ENCODE results near the gene YJEFN3. TPM values are rescaled to one million over a fixed set of nuclear protein-coding genes. Genes with fewer than 3 reads are reported as not detected.
A peak's percentile ranks its signal among the peaks of the same experiment; 100 is the strongest.

YJEFN3 gene
- total RNA-seq, 2 experiments from 2014 or later: 7.4 to 9.9 TPM

DNA sequence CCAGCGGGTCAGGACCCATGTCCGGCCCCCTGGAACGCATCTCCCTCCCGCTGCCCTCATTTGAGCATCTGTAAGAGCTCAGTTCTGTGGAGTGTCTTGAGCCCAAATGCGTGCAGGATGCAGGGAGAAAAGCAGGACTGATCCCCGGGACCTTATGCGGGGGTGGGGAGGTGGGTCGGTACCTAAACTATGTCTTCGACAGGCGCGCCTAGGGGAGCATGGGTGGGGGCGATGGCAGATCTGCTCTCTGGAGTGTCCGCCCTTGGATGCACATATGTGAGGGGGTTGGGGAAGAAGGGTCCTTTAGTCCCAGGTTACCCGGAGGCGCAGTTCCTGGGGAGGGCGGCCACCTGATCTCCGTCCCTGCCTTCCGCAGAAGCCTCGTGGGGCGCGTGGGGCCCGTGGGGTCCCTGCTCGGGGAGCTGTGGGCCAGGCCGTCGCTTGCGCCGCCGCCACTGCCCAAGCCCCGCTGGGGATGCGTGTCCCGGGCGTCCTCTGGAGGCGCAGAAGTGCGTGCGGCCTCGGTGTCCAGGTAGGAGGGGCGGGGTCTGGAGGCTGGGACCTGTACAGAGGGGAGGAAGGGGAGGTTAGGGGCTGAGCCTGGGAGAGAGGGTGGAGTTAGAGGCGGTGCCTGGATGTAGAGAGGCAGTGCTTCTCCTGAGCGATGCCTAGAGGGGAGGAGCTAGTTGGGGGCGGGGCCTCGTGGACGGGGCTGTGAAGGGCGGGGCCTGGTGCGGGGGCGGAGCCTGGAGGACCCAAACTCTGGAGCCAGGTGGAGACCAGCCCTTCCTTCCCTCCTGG lies 12.2 kb downstream of the YJEFN3 start:
- H3K36me3 Mint-ChIP-seq: peaks cover 1% of the 10 kb centered on the region
- no peaks in the 10 kb centered on the region for H3K9me3 Mint-ChIP-seq (ENCODE audit: low read depth)
- peak overlapping the region; percentile 65 for H3K27ac Mint-ChIP-seq
- ATAC-seq (peak; percentile 88), DNase-seq (peak; percentile 86)
- H3K27me3 Mint-ChIP-seq: peaks cover 19% of the 10 kb centered on the region
- CTCF ChIA-PET: interaction anchor here (0.5 to 2.7 kb wide), 6 partner anchors 8 to 121 kb away, joined by 3 to 11 read pairs (median 4); no protein-coding TSS in a partner anchor
- H3K4me1 Mint-ChIP-seq: peaks cover 25% of the 10 kb centered on the region
- peak overlapping the region; percentile 59 for H3K4me3 Mint-ChIP-seq

DNA sequence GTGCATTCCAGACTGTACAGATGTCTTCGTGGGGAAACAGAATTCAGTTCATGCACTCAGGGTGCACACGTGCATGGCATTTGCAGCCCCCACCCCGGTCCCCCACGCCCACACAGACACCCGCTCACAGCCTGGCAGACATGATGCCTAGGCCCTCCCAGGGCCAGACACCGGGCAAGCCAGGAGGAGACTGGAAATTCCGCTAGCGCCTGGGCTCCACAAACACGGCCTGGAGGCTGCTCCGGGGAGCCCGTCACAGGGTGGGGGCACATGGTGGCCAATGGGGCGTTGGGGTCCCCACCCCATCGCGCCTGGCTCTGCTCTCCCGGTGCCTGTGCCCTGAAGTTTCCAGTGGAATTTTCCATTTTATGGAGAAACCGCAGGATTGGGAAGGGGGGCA lies 12.9 kb downstream of the YJEFN3 start:
- H3K27ac Mint-ChIP-seq: no peak overlapping the region
- DNase-seq (no peak), ATAC-seq (no peak)
- no peak overlapping the region for H3K4me3 Mint-ChIP-seq
- peaks cover 1% of the 10 kb centered on the region for H3K36me3 Mint-ChIP-seq
- peaks cover 25% of the 10 kb centered on the region for H3K4me1 Mint-ChIP-seq
- no peaks in the 10 kb centered on the region for H3K9me3 Mint-ChIP-seq (ENCODE audit: low read depth)
- H3K27me3 Mint-ChIP-seq: peaks cover 19% of the 10 kb centered on the region
- CTCF ChIA-PET: interaction anchor here (0.5 to 1.0 kb wide), 4 partner anchors 9 to 120 kb away, joined by 3 to 9 read pairs (median 3); no protein-coding TSS in a partner anchor

DNA sequence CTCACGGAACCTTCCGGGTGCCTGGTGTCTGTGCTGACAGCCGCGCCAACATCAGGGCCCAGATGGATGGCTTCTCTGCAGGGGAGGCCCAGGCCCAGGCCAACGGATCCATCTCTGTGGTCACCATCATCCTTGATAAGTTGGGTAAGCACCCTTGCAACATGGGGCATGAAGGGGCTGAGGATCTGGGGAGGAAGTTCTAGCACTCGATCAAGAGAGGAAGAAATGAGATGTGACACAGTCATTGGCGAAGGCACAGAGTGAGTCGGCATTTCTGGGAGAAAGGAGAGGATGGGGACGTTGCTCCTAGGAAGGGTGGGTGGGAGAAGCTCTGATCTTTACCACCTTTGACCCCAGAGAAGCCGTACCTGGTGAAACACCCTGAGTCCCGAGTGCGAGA lies 13.8 kb downstream of the YJEFN3 start:
- peaks cover 15% of the 10 kb centered on the region for H3K27me3 Mint-ChIP-seq
- ATAC-seq (no peak), DNase-seq (no peak)
- peaks cover 23% of the 10 kb centered on the region for H3K4me1 Mint-ChIP-seq
- no peaks in the 10 kb centered on the region for H3K9me3 Mint-ChIP-seq (ENCODE audit: low read depth)
- no peaks in the 10 kb centered on the region for H3K36me3 Mint-ChIP-seq
- CTCF ChIA-PET: interaction anchor here (1.0 to 2.1 kb wide), 2 partner anchors 10 to 12 kb away, joined by 5 to 7 read pairs; no protein-coding TSS in a partner anchor
- H3K4me3 Mint-ChIP-seq: no peak overlapping the region
- H3K27ac Mint-ChIP-seq: no peak overlapping the region

DNA sequence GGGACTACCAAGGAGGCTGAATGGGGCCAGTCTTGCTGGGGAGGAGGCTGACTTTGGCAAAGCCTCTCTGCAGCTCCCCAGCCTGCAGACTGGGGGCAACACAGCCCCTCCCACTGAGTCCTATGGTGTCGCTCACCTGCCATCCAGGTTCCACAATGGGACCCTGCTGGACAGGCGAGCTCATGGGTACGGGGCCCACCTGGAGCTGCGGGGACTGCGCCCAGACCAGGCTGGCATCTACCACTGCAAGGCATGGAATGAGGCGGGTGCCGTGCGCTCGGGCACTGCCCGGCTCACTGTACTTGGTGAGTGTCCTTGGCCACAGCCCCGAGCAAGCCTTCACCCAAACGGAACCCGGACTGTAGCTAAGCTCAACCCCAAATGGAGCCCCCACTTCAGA lies 14.4 kb downstream of the YJEFN3 start:
- ATAC-seq: no peak
- Mint-ChIP-seq H3K4me1 (peaks cover 19% of the 10 kb centered on the region), H3K27me3 (peaks cover 11% of the 10 kb centered on the region), H3K9me3 (ENCODE audit: low read depth) (no peaks in the 10 kb centered on the region), H3K27ac (no peak overlapping the region), H3K36me3 (no peaks in the 10 kb centered on the region), H3K4me3 (no peak overlapping the region)
- no peak for DNase-seq
- CTCF ChIA-PET: interaction anchor here (1.0 to 2.1 kb wide), 3 partner anchors 10 to 11 kb away, joined by 5 to 7 read pairs (median 7); no protein-coding TSS in a partner anchor

DNA sequence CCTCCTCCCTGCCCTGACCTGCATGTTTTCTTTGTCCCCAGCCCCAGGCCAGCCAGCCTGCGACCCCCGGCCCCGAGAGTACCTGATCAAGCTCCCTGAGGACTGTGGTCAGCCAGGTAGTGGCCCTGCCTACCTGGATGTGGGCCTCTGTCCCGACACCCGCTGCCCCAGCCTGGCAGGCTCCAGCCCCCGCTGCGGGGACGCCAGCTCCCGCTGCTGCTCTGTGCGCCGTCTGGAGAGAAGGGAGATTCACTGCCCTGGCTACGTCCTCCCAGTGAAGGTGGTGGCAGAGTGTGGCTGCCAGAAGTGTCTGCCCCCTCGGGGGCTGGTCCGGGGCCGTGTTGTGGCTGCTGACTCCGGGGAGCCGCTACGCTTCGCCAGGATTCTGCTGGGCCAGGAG lies 14.9 kb downstream of the YJEFN3 start:
- CTCF ChIA-PET: interaction anchor here (1.0 to 2.1 kb wide), 3 partner anchors 9 to 12 kb away, joined by 5 to 7 read pairs (median 7); no protein-coding TSS in a partner anchor
- H3K27ac Mint-ChIP-seq: no peak overlapping the region
- ATAC-seq (no peak), DNase-seq (no peak)
- H3K27me3 Mint-ChIP-seq: peaks cover 8% of the 10 kb centered on the region
- no peaks in the 10 kb centered on the region for H3K36me3 Mint-ChIP-seq
- no peaks in the 10 kb centered on the region for H3K9me3 Mint-ChIP-seq (ENCODE audit: low read depth)
- H3K4me3 Mint-ChIP-seq: no peak overlapping the region
- H3K4me1 Mint-ChIP-seq: peaks cover 17% of the 10 kb centered on the region

DNA sequence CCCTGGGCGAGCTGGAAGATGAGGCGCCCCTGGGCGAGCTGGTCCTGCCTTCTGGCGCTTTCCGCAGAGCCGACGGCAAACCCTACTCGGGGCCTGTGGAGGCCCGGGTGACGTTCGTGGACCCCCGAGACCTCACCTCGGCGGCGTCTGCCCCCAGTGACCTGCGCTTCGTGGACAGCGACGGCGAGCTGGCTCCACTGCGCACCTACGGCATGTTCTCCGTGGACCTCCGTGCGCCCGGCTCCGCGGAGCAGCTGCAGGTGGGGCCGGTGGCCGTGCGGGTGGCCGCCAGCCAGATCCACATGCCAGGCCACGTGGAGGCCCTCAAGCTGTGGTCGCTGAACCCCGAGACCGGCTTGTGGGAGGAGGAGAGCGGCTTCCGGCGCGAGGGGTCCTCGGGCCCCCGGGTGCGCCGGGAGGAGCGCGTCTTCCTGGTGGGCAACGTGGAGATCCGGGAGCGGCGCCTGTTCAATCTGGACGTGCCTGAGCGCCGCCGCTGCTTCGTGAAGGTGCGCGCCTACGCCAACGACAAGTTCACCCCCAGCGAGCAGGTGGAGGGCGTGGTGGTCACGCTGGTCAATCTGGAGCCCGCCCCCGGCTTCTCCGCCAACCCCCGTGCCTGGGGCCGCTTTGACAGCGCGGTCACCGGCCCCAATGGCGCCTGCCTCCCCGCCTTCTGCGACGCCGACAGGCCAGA lies 15.7 kb downstream of the YJEFN3 start:
- no peaks in the 10 kb centered on the region for H3K9me3 Mint-ChIP-seq (ENCODE audit: low read depth)
- DNase-seq (no peak), ATAC-seq (no peak)
- CTCF ChIA-PET: interaction anchor here (2.1 kb wide), 1 partner anchor 8 kb away, joined by 7 read pairs; no protein-coding TSS in a partner anchor
- no peak overlapping the region for H3K27ac Mint-ChIP-seq
- peaks cover 4% of the 10 kb centered on the region for H3K27me3 Mint-ChIP-seq
- peaks cover 13% of the 10 kb centered on the region for H3K4me1 Mint-ChIP-seq
- H3K36me3 Mint-ChIP-seq: no peaks in the 10 kb centered on the region
- no peak overlapping the region for H3K4me3 Mint-ChIP-seq

DNA sequence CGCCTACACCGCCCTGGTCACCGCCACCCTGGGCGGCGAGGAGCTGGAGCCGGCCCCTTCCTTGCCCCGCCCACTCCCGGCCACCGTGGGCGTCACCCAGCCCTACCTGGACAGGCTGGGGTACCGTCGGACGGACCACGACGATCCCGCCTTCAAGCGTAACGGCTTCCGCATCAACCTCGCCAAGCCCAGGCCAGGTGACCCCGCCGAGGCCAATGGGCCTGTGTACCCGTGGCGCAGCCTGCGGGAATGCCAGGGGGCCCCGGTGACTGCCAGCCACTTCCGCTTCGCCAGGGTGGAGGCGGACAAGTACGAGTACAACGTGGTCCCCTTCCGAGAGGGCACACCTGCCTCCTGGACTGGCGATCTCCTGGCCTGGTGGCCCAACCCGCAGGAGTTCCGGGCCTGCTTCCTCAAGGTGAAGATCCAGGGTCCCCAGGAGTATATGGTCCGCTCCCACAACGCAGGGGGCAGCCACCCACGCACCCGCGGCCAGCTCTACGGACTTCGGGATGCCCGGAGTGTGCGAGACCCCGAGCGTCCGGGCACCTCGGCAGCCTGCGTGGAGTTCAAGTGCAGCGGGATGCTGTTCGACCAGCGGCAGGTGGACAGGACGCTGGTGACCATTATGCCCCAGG lies 16.4 kb downstream of the YJEFN3 start:
- Mint-ChIP-seq H3K27me3 (peaks cover 3% of the 10 kb centered on the region), H3K4me1 (peaks cover 13% of the 10 kb centered on the region), H3K4me3 (no peak overlapping the region), H3K9me3 (ENCODE audit: low read depth) (no peaks in the 10 kb centered on the region), H3K36me3 (no peaks in the 10 kb centered on the region), H3K27ac (no peak overlapping the region)
- ATAC-seq (no peak), DNase-seq (no peak)
- CTCF ChIA-PET: interaction anchor here (1.8 kb wide), 1 partner anchor 9 kb away, joined by 7 read pairs; no protein-coding TSS in a partner anchor

DNA sequence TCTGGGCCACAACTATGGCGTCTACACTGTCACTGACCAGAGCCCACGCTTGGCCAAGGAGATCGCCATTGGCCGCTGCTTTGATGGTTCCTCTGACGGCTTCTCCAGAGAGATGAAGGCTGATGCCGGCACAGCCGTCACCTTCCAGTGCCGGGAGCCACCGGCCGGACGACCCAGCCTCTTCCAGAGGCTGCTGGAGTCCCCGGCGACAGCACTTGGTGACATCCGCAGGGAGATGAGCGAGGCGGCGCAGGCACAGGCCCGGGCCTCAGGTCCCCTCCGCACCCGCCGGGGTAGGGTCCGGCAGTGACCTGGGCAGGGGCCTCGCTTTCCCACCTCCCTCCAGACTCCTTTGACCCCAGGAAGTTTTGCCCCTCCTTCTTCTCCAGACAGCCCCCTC lies 17.0 kb downstream of the YJEFN3 start:
- Mint-ChIP-seq H3K27ac (no peak overlapping the region), H3K36me3 (no peaks in the 10 kb centered on the region), H3K9me3 (ENCODE audit: low read depth) (no peaks in the 10 kb centered on the region), H3K4me1 (peaks cover 9% of the 10 kb centered on the region), H3K27me3 (peaks cover 3% of the 10 kb centered on the region), H3K4me3 (no peak overlapping the region)
- CTCF ChIA-PET: interaction anchor here (1.0 to 11.6 kb wide), 3 partner anchors 9 to 38 kb away, joined by 3 to 119 read pairs (median 7); partner anchors contain the start of gene YJEFN3
- no peak for ATAC-seq
- DNase-seq: no peak

DNA sequence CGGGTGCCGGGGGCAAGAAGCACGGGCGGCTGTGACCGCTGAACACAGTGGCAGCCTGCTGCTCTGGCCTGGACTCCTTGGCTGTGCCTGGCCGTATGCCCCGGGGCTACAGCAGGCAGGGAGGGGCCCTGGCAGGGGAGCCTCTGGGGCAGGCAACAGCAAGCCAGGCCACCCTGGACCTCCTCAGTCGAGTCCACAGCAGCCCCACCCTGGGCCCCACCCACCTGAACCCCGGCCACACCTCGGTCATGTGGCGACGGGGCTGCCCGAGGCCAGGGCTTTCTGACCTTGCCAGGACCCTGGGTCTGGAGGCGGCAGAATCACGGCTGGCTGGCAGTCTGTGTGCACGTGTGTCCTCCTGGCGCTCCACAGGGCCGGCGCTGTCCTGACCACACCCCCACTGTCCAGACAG lies 18.0 kb downstream of the YJEFN3 start:
- no peak for DNase-seq
- Mint-ChIP-seq H3K36me3 (no peaks in the 10 kb centered on the region), H3K27me3 (peaks cover 3% of the 10 kb centered on the region), H3K4me3 (no peak overlapping the region), H3K4me1 (peaks cover 3% of the 10 kb centered on the region), H3K27ac (no peak overlapping the region), H3K9me3 (ENCODE audit: low read depth) (no peaks in the 10 kb centered on the region)
- ATAC-seq: no peak
- CTCF ChIA-PET: interaction anchor here (1.0 to 11.6 kb wide), 3 partner anchors 8 to 37 kb away, joined by 3 to 119 read pairs (median 7); partner anchors contain the start of gene YJEFN3

DNA sequence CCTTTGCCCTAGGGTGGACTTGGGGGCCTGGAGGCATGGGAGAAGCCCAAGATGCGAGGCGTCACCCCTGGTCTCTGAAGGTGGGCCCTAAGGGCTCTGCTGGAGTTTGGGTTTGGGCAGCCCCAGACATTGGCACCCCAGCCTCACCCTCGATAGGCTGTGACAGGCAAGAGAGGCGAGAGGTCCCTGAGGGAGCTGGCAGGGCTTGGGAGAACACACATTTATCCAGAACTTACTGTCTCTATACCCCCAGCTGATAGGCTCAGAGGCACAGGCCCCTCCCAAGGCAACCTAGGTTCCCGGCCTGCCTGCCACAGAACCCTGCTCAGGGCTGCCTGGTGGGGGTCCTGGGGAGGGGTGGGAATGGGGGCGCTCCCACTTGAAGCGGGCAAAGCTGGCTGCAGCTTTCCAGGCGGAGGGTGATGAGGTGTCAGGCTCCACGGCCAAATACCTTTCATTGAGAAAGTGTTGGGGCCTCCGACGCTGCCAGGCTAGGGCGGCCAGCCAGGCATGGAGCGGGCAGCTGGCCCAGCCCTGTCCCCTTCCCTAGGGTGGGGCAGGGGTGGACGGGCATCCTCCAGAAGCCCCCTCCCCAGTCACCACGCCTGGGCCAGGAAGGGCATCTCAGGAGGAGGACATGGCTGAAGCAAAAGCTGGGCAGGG lies 19.1 kb downstream of the YJEFN3 start:
- Mint-ChIP-seq H3K27me3 (peaks cover 3% of the 10 kb centered on the region), H3K4me1 (no peaks in the 10 kb centered on the region), H3K4me3 (no peak overlapping the region), H3K27ac (no peak overlapping the region), H3K9me3 (ENCODE audit: low read depth) (no peaks in the 10 kb centered on the region), H3K36me3 (no peaks in the 10 kb centered on the region)
- CTCF ChIA-PET: interaction anchor here (11.6 kb wide), 1 partner anchor 16 kb away, joined by 119 read pairs; the partner anchor contains the start of gene YJEFN3
- no peak for ATAC-seq
- DNase-seq: no peak

DNA sequence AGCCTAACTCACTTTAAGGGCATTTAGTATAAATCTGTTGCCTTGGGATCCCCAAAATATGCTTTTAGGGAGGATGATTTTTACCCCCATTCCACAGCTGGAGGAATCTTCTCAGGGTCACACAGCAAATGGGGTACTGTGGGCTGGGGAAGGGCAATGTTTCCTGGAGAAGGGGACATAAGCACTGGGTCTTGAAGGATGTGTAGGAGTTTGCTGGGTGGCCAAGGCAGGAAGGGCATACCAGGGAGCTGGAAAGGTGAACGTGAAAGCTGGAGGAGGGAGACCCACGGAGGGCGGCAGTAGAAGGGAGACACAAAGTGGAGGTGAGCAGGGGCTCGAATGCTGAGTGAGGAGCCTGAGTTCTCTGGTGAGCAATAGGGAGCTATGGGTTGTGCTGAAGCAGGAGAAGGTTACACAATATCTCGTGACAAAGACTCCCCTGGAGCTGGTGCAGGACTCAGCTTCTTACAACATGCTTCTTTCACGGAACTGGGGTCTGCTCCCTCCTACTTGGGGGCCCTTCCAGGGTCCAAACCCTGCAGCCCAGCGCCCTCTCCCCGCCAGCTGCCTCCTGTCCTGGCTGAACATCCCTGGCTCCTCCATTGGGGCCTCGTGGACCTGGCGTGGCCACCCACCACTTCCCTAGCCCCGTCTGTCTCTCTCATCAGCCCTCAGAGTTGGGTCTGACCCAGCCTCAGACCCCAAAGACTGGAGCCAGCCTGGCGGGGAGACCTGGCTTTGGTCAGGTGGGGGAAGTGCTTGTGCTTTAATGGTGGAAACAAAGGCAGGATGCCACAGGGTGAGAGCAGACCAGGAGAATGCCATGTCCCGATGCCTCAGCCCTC lies 20.4 kb downstream of the YJEFN3 start:
- no peak overlapping the region for H3K4me3 Mint-ChIP-seq
- no peaks in the 10 kb centered on the region for H3K36me3 Mint-ChIP-seq
- DNase-seq (no peak), ATAC-seq (no peak)
- peaks cover 4% of the 10 kb centered on the region for H3K4me1 Mint-ChIP-seq
- no peak overlapping the region for H3K27ac Mint-ChIP-seq
- CTCF ChIA-PET: interaction anchor here (1.1 to 11.6 kb wide), 3 partner anchors 14 to 80 kb away, joined by 3 to 119 read pairs (median 3); partner anchors contain the start of genes LPAR2 and YJEFN3
- H3K9me3 Mint-ChIP-seq (ENCODE audit: low read depth): no peaks in the 10 kb centered on the region
- H3K27me3 Mint-ChIP-seq: peaks cover 3% of the 10 kb centered on the region
